Neural progenitor cell (in vitro differentiated cells): ENCODE results near the gene UBR3. TPM values are rescaled to one million over a fixed set of nuclear protein-coding genes. Genes with fewer than 3 reads are reported as not detected.
"Not testable (repeated sequence)": the region's sequence is repeated elsewhere in the genome, so short reads cannot be mapped to it uniquely, and the experiment has no call there.

Source experiments
- DNase-seq: peaks from one replicate; pipeline ENCODE4 v3.0.0-alpha.2; 2016; ENCODE audit warnings: low spot score
- H2AFZ ChIP-seq: fragments of 200-600 bp; sonication (generic); replicated peaks from 2 replicates; pipeline ENCODE4 v1.6.1; 2016; ENCODE audit warnings: antibody characterized with exemption
- H3F3A ChIP-seq: fragments of 200-600 bp; sonication (generic); 2 replicates; pipeline ENCODE4 v1.6.1; 2016; ENCODE audit warnings: antibody characterized with exemption, low read depth
- H3K27ac ChIP-seq: fragments of 200-600 bp; sonication (generic); 2 replicates; pipeline ENCODE4 v1.5.1; 2016; ENCODE audit warnings: mild to moderate bottlenecking
- H3K27me3 ChIP-seq: fragments of 200-600 bp; sonication (generic); 2 replicates; pipeline ENCODE4 v1.6.1; 2016; ENCODE audit warnings: mild to moderate bottlenecking, moderate library complexity
- H3K36me3 ChIP-seq: fragments of 200-600 bp; sonication (generic); 2 replicates; pipeline ENCODE4 v1.5.1; 2016
- H3K4me1 ChIP-seq: fragments of 200-600 bp; sonication (generic); 2 replicates; pipeline ENCODE4 v1.6.1; 2016; ENCODE audit warnings: mixed run types
- H3K4me2 ChIP-seq: fragments of 200-600 bp; sonication (generic); 2 replicates; pipeline ENCODE4 v1.6.1; 2016
- H3K4me3 ChIP-seq: fragments of 200-600 bp; sonication (generic); 2 replicates; pipeline ENCODE4 v1.5.1; 2016
- H3K79me2 ChIP-seq: fragments of 200-600 bp; sonication (generic); 2 replicates; pipeline ENCODE4 v1.6.1; 2016; ENCODE audit warnings: low read depth
- H3K9ac ChIP-seq: fragments of 200-600 bp; sonication (generic); 2 replicates; pipeline ENCODE4 v1.6.1; 2016
- H3K9me3 ChIP-seq: fragments of 200-600 bp; sonication (generic); 2 replicates; pipeline ENCODE4 v1.5.1; 2016; ENCODE audit warnings: low read depth
- H4K20me1 ChIP-seq: fragments of 200-600 bp; sonication (generic); 2 replicates; pipeline ENCODE4 v1.6.1; 2016; ENCODE audit warnings: low read depth
- H3K27ac Mint-ChIP-seq: 3 replicates; pipeline ENCODE4 v1.8.0; 2021; ENCODE audit warnings: mixed read lengths
- H3K27me3 Mint-ChIP-seq: 2 replicates; pipeline ENCODE4 v1.8.0; 2022; ENCODE audit warnings: low read depth, mild to moderate bottlenecking, inconsistent platforms, moderate library complexity, mixed read lengths; ENCODE audit not compliant: insufficient read depth
- H3K36me3 Mint-ChIP-seq: 3 replicates; pipeline ENCODE4 v1.8.0; 2021; ENCODE audit warnings: mixed read lengths
- H3K4me1 Mint-ChIP-seq: 3 replicates; pipeline ENCODE4 v1.8.0; 2021; ENCODE audit warnings: mixed read lengths
- H3K4me3 Mint-ChIP-seq: 3 replicates; pipeline ENCODE4 v1.8.0; 2021; ENCODE audit warnings: mild to moderate bottlenecking, moderate library complexity, mixed read lengths
- H3K9me3 Mint-ChIP-seq: 3 replicates; pipeline ENCODE4 v1.8.0; 2020; ENCODE audit warnings: mixed read lengths
- CTCF ChIP-seq: fragments of 200-600 bp; sonication (generic); IDR thresholded peaks from 2 replicates; pipeline ENCODE4 v1.5.1; 2017; ENCODE audit warnings: antibody characterized with exemption, mild to moderate bottlenecking
- EZH2 ChIP-seq: fragments of 200-600 bp; sonication (generic); IDR thresholded peaks from 2 replicates; pipeline ENCODE4 v1.6.1; 2017; ENCODE audit warnings: antibody characterized with exemption, mild to moderate bottlenecking, moderate library complexity
- EZH2phosphoT487 ChIP-seq: fragments of 200-600 bp; sonication (generic); IDR thresholded peaks from 2 replicates; pipeline ENCODE4 v1.6.1; 2017; ENCODE audit warnings: antibody characterized with exemption
- total RNA-seq: library from RNA; depleted of rRNA; stranded (reverse); fragments of >200 nt; gene quantifications from 2 replicates; pipeline ENCODE4 v1.2.3, GENCODE V29; 2015; ENCODE audit warnings: low replicate concordance

The UBR3 gene
- total RNA-seq, 1 donor from 2014 or later, result 31.7 TPM

GRCh38 chr2:169819106-169819505, 8.1 kb upstream of the UBR3 start:
- H3K27ac ChIP-seq, result peak overlapping the region; percentile 26
- H3K79me2 ChIP-seq, result peaks cover 67% of the 10 kb centered on the region
- H3K27me3 ChIP-seq, result no peaks in the 10 kb centered on the region
- H3K4me2 ChIP-seq, result no peak overlapping the region
- no peaks in the 10 kb centered on the region for H3K9me3 ChIP-seq
- peaks cover 5% of the 10 kb centered on the region for H3K27me3 Mint-ChIP-seq
- TF ChIP-seq CTCF (no peak), EZH2 (no peak), EZH2phosphoT487 (no peak)
- peaks cover 14% of the 10 kb centered on the region for H3K9me3 Mint-ChIP-seq
- no peak overlapping the region for H3K4me3 ChIP-seq
- H3F3A ChIP-seq, result peaks cover 20% of the 10 kb centered on the region
- no peak overlapping the region for H3K27ac Mint-ChIP-seq
- H4K20me1 ChIP-seq, result peaks cover 17% of the 10 kb centered on the region
- peak; percentile 41 for DNase-seq
- no peak overlapping the region for H2AFZ ChIP-seq
- no peak overlapping the region for H3K4me3 Mint-ChIP-seq
- H3K9ac ChIP-seq, result no peak overlapping the region
- peaks cover 26% of the 10 kb centered on the region for H3K36me3 ChIP-seq
- H3K36me3 Mint-ChIP-seq, result peaks cover 41% of the 10 kb centered on the region
- H3K4me1 ChIP-seq, result peaks cover 20% of the 10 kb centered on the region
- peaks cover 23% of the 10 kb centered on the region for H3K4me1 Mint-ChIP-seq

- not testable (repeated sequence) for H3K4me2 ChIP-seq, H3K27me3 ChIP-seq, H3K27me3 Mint-ChIP-seq, H3K9me3 ChIP-seq, DNase-seq, H3K4me3 ChIP-seq, H2AFZ ChIP-seq, H3K27ac Mint-ChIP-seq, H3K9ac ChIP-seq, H3K27ac ChIP-seq, H3K4me3 Mint-ChIP-seq
- peaks cover 20% of the 10 kb centered on the region for H3K4me1 ChIP-seq
- H3F3A ChIP-seq, result peaks cover 19% of the 10 kb centered on the region
- H3K79me2 ChIP-seq, result peaks cover 67% of the 10 kb centered on the region
- Mint-ChIP-seq H3K36me3 (peaks cover 40% of the 10 kb centered on the region), H3K9me3 (peaks cover 14% of the 10 kb centered on the region), H3K4me1 (peaks cover 27% of the 10 kb centered on the region)
- H3K36me3 ChIP-seq, result peaks cover 26% of the 10 kb centered on the region
- peaks cover 17% of the 10 kb centered on the region for H4K20me1 ChIP-seq
Measured at GRCh38 chr2:169820101-169820500, 7.2 kb upstream of the UBR3 start.

GRCh38 chr2:169822036-169822435, 5.2 kb upstream of the UBR3 start:
- DNase-seq, result no peak
- Histone ChIP-seq H2AFZ (no peak overlapping the region), H3K36me3 (peaks cover 15% of the 10 kb centered on the region), H3F3A (peaks cover 17% of the 10 kb centered on the region), H3K9ac (no peak overlapping the region), H3K27ac (no peak overlapping the region), H3K4me1 (peaks cover 20% of the 10 kb centered on the region), H4K20me1 (peaks cover 17% of the 10 kb centered on the region), H3K27me3 (peaks cover 6% of the 10 kb centered on the region), H3K4me3 (no peak overlapping the region), H3K9me3 (no peaks in the 10 kb centered on the region), H3K4me2 (peak overlapping the region; percentile 92), H3K79me2 (peaks cover 50% of the 10 kb centered on the region)
- TF ChIP-seq EZH2phosphoT487 (no peak), EZH2 (no peak), CTCF (no peak)
- H3K4me3 Mint-ChIP-seq, result no peak overlapping the region
- no peak overlapping the region for H3K27ac Mint-ChIP-seq
- peaks cover 7% of the 10 kb centered on the region for H3K9me3 Mint-ChIP-seq
- peaks cover 32% of the 10 kb centered on the region for H3K4me1 Mint-ChIP-seq
- H3K36me3 Mint-ChIP-seq, result peaks cover 21% of the 10 kb centered on the region
- H3K27me3 Mint-ChIP-seq, result peaks cover 3% of the 10 kb centered on the region

GRCh38 chr2:169822785-169823392, 4.4 kb upstream of the UBR3 start:
- peaks cover 3% of the 10 kb centered on the region for H3K27me3 Mint-ChIP-seq
- Histone ChIP-seq H4K20me1 (peaks cover 19% of the 10 kb centered on the region), H2AFZ (no peak overlapping the region), H3K9ac (no peak overlapping the region), H3K27me3 (peaks cover 6% of the 10 kb centered on the region), H3F3A (peaks cover 20% of the 10 kb centered on the region), H3K4me1 (peaks cover 20% of the 10 kb centered on the region), H3K4me2 (peak overlapping the region; percentile 92), H3K9me3 (no peaks in the 10 kb centered on the region), H3K4me3 (peak overlapping the region; percentile 65), H3K36me3 (peaks cover 6% of the 10 kb centered on the region), H3K27ac (no peak overlapping the region), H3K79me2 (peaks cover 48% of the 10 kb centered on the region)
- TF ChIP-seq CTCF (no peak), EZH2 (no peak), EZH2phosphoT487 (no peak)
- no peaks in the 10 kb centered on the region for H3K9me3 Mint-ChIP-seq
- no peak for DNase-seq
- H3K36me3 Mint-ChIP-seq, result peaks cover 13% of the 10 kb centered on the region
- no peak overlapping the region for H3K27ac Mint-ChIP-seq
- peaks cover 33% of the 10 kb centered on the region for H3K4me1 Mint-ChIP-seq
- H3K4me3 Mint-ChIP-seq, result peak overlapping the region; percentile 81
